Spleen (tissue), 7 donors: ENCODE data around the gene BACE1-AS.

Experiments
- POLR2A ChIP-seq, 3 donors: fragments of 450-650 bp; IDR thresholded peaks; one replicate each; pipeline ENCODE4 v1.5.1; 2017; ENCODE audit warnings: antibody characterized with exemption in 3 of 3, mild to moderate bottlenecking in 1 of 3
- TF ChIP-seq, protein P1 (sequence below), 11 experiments: fragments of 200-600 bp in 7 of 11; fragments of 450-650 bp in 4 of 11; sonication (generic) in 4 of 11; IDR thresholded peaks in 8 of 11; conservative IDR thresholded peaks in 3 of 11; 1 replicate in 7 of 11; 2 replicates in 4 of 11; pipeline versions ENCODE4 v1.4.0 to v1.8.0; 2016 to 2021; ENCODE audit warnings: antibody characterized with exemption in 11 of 11, inconsistent platforms in 4 of 11, mild to moderate bottlenecking in 1 of 11
- donor health status: DM: no; HTN: no; CAD: no; lungs with moderate emphysema.
- donor health status: DM: no; HTN: no; CAD: no.
- donor health status: DM: no; HTN: no; CAD: no.

DNA sequence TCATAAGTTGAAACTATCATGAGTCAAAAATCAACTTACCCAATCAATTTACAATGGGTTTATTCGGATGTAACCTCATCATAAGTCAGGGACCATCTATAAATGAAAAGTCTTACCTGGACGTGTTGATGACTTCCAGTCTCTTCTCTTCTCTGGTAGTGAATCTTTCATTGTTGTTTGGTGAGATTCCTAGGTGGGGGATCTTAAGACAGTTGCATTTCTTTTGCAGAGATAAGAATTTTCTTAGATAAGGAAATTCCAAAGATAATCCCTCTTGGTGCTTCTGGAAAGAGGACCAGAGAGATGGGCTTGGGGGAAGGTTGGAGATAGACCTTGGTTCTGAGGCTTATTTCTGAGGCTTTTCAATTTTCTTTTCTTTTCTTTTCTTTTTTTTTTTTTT is 21.3 kb upstream of the BACE1-AS start:
- no peak for TF ChIP-seq POLR2A (IDR thresholded peaks at IDR 0.05)
- TF ChIP-seq, protein P1, sequence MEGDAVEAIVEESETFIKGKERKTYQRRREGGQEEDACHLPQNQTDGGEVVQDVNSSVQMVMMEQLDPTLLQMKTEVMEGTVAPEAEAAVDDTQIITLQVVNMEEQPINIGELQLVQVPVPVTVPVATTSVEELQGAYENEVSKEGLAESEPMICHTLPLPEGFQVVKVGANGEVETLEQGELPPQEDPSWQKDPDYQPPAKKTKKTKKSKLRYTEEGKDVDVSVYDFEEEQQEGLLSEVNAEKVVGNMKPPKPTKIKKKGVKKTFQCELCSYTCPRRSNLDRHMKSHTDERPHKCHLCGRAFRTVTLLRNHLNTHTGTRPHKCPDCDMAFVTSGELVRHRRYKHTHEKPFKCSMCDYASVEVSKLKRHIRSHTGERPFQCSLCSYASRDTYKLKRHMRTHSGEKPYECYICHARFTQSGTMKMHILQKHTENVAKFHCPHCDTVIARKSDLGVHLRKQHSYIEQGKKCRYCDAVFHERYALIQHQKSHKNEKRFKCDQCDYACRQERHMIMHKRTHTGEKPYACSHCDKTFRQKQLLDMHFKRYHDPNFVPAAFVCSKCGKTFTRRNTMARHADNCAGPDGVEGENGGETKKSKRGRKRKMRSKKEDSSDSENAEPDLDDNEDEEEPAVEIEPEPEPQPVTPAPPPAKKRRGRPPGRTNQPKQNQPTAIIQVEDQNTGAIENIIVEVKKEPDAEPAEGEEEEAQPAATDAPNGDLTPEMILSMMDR (IDR thresholded peaks at IDR 0.05 in 8 of 11, conservative IDR thresholded peaks at IDR 0.05 in 3 of 11), result no peak
